NT2/D1 (cell line): ENCODE data around the gene PIP5KL1.

Experiments used
- SUZ12 ChIP-seq: IDR thresholded peaks from 2 replicates; pipeline ENCODE4 v1.6.1; 2011; ENCODE audit not compliant: insufficient read length, insufficient read depth; ENCODE audit errors: extremely low read depth
- YY1 ChIP-seq: IDR thresholded peaks from 2 replicates; pipeline ENCODE4 v1.6.1; 2011; ENCODE audit not compliant: insufficient read length, insufficient read depth
- ZNF274 ChIP-seq: IDR thresholded peaks from 2 replicates; pipeline ENCODE4 v1.6.1; 2011; ENCODE audit warnings: mild to moderate bottlenecking, low read depth, low read length

- no peak for TF ChIP-seq SUZ12
- TF ChIP-seq YY1: no peak
- TF ChIP-seq ZNF274: no peak
These were observed 41.8 kb upstream of the PIP5KL1 start for GRCh38 chr9:127972236-127972871.
